Epithelial cell of proximal tubule (primary cell): ENCODE results near the gene GNG2. TPM values are rescaled to one million over a fixed set of nuclear protein-coding genes. Genes with fewer than 3 reads are reported as not detected.

Experiments used
- DNase-seq: peaks from one replicate; pipeline ENCODE4 v3.0.0-alpha.2; 2011; ENCODE audit warnings: low read depth
- H3K4me3 ChIP-seq: 2 replicates; pipeline ENCODE4 v1.5.1; 2011; ENCODE audit warnings: low read depth, mild to moderate bottlenecking, low read length
- total RNA-seq: library from RNA; depleted of rRNA; stranded (reverse); fragments of >200 nt; gene quantifications from 2 replicates; pipeline ENCODE4 v1.2.3, GENCODE V29; 2015
- TF ChIP-seq, protein P1 (sequence below): conservative IDR thresholded peaks from 2 replicates; pipeline ENCODE4 v1.5.1; 2012; ENCODE audit warnings: low read depth, mild to moderate bottlenecking, low read length

The GNG2 gene
- total RNA-seq, 1 donor from 2014 or later: 2.5 TPM

DNA sequence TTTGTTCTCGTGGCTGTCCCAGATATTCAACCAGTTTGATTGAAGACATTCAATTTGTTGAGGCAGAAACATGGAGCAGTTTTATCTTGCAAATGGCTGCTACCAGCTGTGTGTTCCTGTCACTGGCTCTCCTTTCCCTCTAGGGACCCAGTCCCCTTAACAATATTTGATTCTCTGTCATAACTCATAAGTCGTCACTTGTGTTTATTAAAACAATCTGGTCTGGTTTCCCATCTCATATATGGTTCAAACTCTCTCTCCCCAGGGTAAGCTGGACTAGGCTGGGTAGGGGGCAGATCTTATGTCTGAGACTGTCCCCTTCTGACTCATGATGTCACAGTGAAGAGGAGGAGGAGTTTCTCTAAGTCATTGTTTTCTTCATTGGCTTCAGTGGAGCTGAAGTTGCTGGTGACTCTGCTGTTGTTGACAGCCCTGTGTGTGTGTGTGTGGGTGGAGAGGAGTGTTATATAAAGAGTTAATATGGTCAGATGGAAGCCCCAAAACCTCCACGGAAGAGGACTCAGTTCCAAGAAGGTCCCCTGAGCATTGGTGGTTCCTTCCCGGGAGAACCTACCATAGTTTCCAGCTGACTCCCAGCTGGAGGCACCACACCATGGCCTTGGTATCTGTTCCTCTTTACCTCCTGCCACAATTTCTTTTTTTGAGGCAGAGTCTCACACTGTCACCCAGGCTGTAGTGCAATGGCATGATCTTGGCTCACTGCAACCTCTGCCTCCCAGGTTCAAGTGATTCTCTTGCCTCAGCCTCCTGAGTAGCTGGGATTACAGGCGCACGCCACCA lies 16.1 kb upstream of the GNG2 start:
- H3K4me3 ChIP-seq: no peak overlapping the region
- DNase-seq: no peak
- TF ChIP-seq, protein P1, sequence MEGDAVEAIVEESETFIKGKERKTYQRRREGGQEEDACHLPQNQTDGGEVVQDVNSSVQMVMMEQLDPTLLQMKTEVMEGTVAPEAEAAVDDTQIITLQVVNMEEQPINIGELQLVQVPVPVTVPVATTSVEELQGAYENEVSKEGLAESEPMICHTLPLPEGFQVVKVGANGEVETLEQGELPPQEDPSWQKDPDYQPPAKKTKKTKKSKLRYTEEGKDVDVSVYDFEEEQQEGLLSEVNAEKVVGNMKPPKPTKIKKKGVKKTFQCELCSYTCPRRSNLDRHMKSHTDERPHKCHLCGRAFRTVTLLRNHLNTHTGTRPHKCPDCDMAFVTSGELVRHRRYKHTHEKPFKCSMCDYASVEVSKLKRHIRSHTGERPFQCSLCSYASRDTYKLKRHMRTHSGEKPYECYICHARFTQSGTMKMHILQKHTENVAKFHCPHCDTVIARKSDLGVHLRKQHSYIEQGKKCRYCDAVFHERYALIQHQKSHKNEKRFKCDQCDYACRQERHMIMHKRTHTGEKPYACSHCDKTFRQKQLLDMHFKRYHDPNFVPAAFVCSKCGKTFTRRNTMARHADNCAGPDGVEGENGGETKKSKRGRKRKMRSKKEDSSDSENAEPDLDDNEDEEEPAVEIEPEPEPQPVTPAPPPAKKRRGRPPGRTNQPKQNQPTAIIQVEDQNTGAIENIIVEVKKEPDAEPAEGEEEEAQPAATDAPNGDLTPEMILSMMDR: no peak

DNA sequence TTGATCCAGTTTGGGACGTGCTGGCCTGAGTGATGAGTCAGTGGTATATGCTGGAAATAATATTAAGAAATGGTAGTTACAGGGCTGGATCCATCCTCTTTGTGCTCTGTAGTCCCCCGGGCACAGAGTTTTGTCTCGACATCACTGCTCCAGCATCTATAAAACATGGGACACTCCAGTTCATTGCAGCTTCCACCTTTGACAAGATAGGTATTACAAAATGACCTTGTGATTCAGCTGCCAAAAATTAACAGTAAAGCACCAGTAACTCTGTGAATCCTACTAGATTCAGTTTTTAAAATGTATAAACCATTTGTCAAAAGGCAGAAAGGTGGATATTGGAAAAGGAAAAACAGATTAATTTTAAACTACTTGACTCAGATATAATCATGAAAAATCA lies 14.6 kb upstream of the GNG2 start:
- H3K4me3 ChIP-seq: no peak overlapping the region
- TF ChIP-seq, protein P1: no peak
- DNase-seq: no peak

DNA sequence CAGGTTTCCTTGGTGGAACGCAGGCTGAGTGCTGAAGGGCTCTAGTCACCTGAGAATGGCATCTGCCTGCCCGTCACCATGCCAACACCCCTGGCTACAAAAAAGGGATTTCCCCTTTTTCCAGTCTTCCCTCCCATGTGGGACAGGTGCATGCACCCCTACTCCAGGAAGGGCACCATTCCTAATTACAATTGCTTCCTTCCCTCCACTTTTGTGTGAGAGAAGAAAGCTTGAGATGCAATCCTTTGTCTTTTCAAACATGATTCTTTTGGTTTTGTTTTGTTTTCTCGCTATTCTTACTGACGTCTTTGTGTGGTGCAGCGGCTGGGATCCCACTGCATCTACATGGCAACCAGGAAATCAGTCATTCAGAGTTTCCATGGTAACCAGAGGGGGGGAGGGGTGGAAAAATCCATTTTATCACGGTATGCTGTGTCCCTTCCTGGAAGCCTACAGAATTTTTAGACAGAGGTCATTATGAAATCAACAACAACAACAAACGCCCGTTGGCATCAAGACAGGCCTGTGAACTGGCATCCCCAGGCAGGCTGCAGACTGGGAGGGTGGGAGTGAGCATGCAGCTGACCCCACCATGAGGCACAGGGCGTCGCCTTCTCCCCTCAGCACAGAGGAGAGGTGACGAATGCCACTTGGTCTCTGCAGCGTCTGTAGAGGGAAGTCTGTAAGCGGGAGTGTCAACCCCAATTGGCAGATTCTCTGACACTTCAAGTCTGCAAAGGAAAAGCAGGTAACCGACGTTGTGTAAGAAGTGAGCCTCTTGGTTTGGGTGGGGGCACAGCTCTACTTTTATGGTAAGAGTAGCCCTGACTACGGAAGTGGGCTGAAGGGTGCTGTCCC lies 13.6 kb upstream of the GNG2 start:
- no peak for DNase-seq

DNA sequence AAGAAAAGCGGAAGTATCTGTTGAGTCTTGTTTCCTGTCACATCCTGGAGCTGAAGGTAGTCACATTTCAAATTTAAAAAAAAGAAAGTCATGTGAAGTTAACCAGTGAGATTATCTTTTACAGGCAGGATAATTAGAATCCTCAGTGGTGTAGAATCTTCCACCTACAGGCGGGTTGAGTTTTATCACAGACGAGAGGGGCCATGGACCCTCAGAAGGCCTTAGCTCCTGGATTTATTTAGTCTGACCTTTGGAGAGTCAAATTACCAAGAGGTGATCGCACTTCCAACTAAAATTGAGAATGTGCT lies 13.0 kb upstream of the GNG2 start:
- TF ChIP-seq, protein P1: no peak
- no peak overlapping the region for H3K4me3 ChIP-seq
- DNase-seq: no peak

More for the DNA sequence above, 13.6 kb upstream of the GNG2 start:
- TF ChIP-seq, protein P1: no peak
- H3K4me3 ChIP-seq: no peak overlapping the region

DNA sequence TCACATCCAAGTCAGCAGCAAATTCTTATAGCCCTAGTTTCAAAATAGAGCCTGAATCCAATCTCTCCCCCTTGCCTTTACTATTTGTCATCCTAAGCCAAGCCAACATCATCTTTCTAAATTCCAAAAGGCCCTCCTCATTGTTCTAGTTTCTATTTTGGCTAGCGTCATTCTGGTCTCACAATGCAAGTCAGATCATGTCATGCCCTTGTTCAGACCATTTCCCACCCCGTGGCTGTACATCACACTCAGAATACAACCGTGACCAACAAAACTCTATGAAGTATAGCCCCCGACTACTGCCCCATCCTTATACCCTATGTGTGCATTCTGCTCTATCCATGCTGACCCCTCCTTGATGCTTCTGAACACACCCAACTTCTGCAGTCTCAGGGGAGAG lies 12.3 kb upstream of the GNG2 start:
- TF ChIP-seq, protein P1: no peak
- DNase-seq: no peak
- H3K4me3 ChIP-seq: no peak overlapping the region

DNA sequence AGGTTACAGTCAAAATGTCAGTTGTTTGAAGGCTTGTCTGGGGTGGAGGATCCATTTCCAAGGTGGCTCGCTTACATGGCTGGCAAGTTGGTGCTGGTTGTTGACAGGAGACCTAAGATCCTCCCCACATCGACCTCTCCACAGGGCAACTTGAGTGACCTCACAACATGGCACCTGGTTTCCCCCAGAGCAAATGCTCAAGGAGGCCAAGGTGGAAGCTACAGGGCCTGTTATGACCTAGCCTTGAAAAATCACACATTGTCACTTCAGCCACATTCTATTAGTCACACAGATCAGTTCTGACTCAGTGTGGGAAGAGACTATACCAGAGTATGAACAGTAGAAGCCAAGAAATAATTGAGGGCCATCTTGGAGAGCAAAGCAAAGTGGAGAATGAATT lies 11.3 kb upstream of the GNG2 start:
- TF ChIP-seq, protein P1: no peak
- no peak overlapping the region for H3K4me3 ChIP-seq
- no peak for DNase-seq
